ENCODE data around the gene LAMB2. TPM values are rescaled to one million over a fixed set of nuclear protein-coding genes. Genes with fewer than 3 reads are reported as not detected.
A peak's percentile ranks its signal among the peaks of the same experiment; 100 is the strongest.

Gene LAMB2
- total RNA-seq, 1 experiment from 2014 or later, result 118 TPM

GRCh38 chr3:49164983-49165720, 32.3 kb upstream of the LAMB2 start:
- peaks cover 18% of the 10 kb centered on the region for H3K4me1 Mint-ChIP-seq
- DNase-seq (ENCODE audit: low spot score) (no peak), ATAC-seq (no peak)
- TF ChIP-seq PREB (CRISPR knock-in tag; IDR thresholded peaks at IDR 0.05; ENCODE audit: borderline replicate concordance) (no peak), JAZF1 (CRISPR knock-in tag; IDR thresholded peaks at IDR 0.05) (no peak), ZBTB21 (CRISPR knock-in tag; IDR thresholded peaks at IDR 0.05; ENCODE audit: borderline replicate concordance) (no peak), ZNF317 (CRISPR knock-in tag; IDR thresholded peaks at IDR 0.05; ENCODE audit: borderline replicate concordance, low read depth) (no peak), ZNF263 (CRISPR knock-in tag; IDR thresholded peaks at IDR 0.05; ENCODE audit: low read depth) (no peak), ZNF396 (CRISPR knock-in tag; IDR thresholded peaks at IDR 0.05; ENCODE audit: borderline replicate concordance) (no peak), NFATC4 (CRISPR knock-in tag; IDR thresholded peaks at IDR 0.05) (no peak), KAT7 (CRISPR knock-in tag; IDR thresholded peaks at IDR 0.05; ENCODE audit: borderline replicate concordance) (no peak), RORB (CRISPR knock-in tag; IDR thresholded peaks at IDR 0.05) (no peak), JUN (CRISPR knock-in tag; IDR thresholded peaks at IDR 0.05) (no peak), E2F5 (CRISPR knock-in tag; IDR thresholded peaks at IDR 0.05) (no peak), EMX1 (CRISPR knock-in tag; IDR thresholded peaks at IDR 0.05) (no peak), ZNF232 (CRISPR knock-in tag; IDR thresholded peaks at IDR 0.05) (no peak)
- TF ChIP-seq, protein P1, sequence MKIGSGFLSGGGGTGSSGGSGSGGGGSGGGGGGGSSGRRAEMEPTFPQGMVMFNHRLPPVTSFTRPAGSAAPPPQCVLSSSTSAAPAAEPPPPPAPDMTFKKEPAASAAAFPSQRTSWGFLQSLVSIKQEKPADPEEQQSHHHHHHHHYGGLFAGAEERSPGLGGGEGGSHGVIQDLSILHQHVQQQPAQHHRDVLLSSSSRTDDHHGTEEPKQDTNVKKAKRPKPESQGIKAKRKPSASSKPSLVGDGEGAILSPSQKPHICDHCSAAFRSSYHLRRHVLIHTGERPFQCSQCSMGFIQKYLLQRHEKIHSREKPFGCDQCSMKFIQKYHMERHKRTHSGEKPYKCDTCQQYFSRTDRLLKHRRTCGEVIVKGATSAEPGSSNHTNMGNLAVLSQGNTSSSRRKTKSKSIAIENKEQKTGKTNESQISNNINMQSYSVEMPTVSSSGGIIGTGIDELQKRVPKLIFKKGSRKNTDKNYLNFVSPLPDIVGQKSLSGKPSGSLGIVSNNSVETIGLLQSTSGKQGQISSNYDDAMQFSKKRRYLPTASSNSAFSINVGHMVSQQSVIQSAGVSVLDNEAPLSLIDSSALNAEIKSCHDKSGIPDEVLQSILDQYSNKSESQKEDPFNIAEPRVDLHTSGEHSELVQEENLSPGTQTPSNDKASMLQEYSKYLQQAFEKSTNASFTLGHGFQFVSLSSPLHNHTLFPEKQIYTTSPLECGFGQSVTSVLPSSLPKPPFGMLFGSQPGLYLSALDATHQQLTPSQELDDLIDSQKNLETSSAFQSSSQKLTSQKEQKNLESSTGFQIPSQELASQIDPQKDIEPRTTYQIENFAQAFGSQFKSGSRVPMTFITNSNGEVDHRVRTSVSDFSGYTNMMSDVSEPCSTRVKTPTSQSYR (CRISPR knock-in tag; IDR thresholded peaks at IDR 0.05), result no peak
- H3K36me3 Mint-ChIP-seq, result peaks cover 11% of the 10 kb centered on the region
- H3K4me3 Mint-ChIP-seq, result peak overlapping the region; percentile 92
- CTCF ChIA-PET, result interaction anchor here (1.7 kb wide), 1 partner anchor 143 kb away, joined by 7 read pairs; the partner anchor contains the start of gene NDUFAF3
- peak overlapping the region; percentile 87 for H3K27ac Mint-ChIP-seq
- POLR2A ChIA-PET, result no interaction called here
- H3K27me3 Mint-ChIP-seq (ENCODE audit: low read depth), result peaks cover 20% of the 10 kb centered on the region
- no peaks in the 10 kb centered on the region for H3K9me3 Mint-ChIP-seq

- no peak for ATAC-seq
- peaks cover 18% of the 10 kb centered on the region for H3K4me1 Mint-ChIP-seq
- POLR2A ChIA-PET, result no interaction called here
- H3K27ac Mint-ChIP-seq, result no peak overlapping the region
- H3K36me3 Mint-ChIP-seq, result peaks cover 11% of the 10 kb centered on the region
- no peak for TF ChIP-seq ZNF232 (CRISPR knock-in tag; IDR thresholded peaks at IDR 0.05)
- TF ChIP-seq, protein P2, sequence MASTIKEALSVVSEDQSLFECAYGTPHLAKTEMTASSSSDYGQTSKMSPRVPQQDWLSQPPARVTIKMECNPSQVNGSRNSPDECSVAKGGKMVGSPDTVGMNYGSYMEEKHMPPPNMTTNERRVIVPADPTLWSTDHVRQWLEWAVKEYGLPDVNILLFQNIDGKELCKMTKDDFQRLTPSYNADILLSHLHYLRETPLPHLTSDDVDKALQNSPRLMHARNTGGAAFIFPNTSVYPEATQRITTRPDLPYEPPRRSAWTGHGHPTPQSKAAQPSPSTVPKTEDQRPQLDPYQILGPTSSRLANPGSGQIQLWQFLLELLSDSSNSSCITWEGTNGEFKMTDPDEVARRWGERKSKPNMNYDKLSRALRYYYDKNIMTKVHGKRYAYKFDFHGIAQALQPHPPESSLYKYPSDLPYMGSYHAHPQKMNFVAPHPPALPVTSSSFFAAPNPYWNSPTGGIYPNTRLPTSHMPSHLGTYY (CRISPR knock-in tag; IDR thresholded peaks at IDR 0.05), result no peak
- TF ChIP-seq EMX1 (CRISPR knock-in tag; IDR thresholded peaks at IDR 0.05), result no peak
- no peak for TF ChIP-seq TEAD1 (CRISPR knock-in tag; IDR thresholded peaks at IDR 0.05)
- TF ChIP-seq ZNF219 (CRISPR knock-in tag; IDR thresholded peaks at IDR 0.05; ENCODE audit: borderline replicate concordance), result no peak
- no peak for TF ChIP-seq GABPB1 (CRISPR knock-in tag; IDR thresholded peaks at IDR 0.05)
- CTCF ChIA-PET, result no interaction called here
- H3K27me3 Mint-ChIP-seq (ENCODE audit: low read depth), result peaks cover 11% of the 10 kb centered on the region
- no peak overlapping the region; the same call in 1 of the 2 replicates for H3K4me3 Mint-ChIP-seq
- DNase-seq (ENCODE audit: low spot score), result no peak
- H3K9me3 Mint-ChIP-seq, result no peaks in the 10 kb centered on the region
These were observed 30.8 kb upstream of the LAMB2 start for GRCh38 chr3:49163609-49164008.
